Measurements from ENCODE around the gene NOP53. TPM values are rescaled to one million over a fixed set of nuclear protein-coding genes. Genes with fewer than 3 reads are reported as not detected.

NOP53 gene
- total and polyA plus RNA-seq, 2 experiments from 2014 or later: 167 to 192 TPM

DNA sequence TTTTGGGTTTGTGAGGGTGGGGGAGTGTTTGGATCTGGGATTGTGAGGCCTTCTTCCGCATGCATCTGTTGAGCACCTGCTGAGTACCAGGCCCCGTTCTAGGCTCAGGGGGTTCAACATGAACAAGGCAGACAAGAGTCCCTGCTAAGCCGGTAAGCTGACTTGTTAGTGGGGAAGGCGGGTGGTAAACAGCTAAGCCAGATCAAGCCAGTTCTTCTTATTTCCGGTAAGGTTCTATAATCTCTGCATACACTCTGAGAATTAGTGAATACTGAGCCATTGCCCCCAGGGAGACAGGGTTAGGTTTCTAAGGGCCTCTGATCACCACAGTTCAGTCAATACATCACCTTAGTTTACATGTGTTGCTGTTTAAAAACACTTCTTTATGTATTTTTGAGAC is 42.0 kb upstream of the NOP53 start (continued):
- TF ChIP-seq STAT1 (IDR thresholded peaks at IDR 0.05; ENCODE audit: unreplicated experiment): no peak

DNA sequence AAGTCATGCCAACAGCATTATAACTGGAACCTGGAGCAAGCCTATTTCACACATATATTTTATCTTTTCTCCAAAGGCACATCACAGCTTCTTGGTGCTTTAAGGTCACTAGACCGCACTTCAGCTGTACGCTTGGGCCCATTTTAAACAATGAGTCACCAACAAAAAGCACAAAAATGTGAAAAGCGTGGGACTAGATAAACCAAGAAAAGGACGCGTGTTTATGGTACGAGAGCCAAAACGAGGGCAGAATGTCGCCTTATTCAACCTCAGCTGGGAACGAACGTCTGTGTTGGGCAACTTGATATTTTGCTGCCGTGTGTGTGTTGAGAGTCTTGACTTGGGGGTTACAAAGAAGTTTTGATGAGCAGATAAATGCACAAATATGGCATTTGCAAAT is 41.3 kb upstream of the NOP53 start:
- H3K4me2 ChIP-seq: no peak overlapping the region
- ATAC-seq: no peak

More for the DNA sequence above, 41.3 kb upstream of the NOP53 start:
- Histone ChIP-seq H3K27me3 (ENCODE audit: insufficient read depth) (no peaks in the 10 kb centered on the region), H3K79me2 (replicated peaks; ENCODE audit: insufficient read depth) (no peaks in the 10 kb centered on the region), H4K20me1 (replicated peaks; ENCODE audit: insufficient read depth) (peaks cover 4% of the 10 kb centered on the region; the same call in 1 of the 2 replicates), H3K4me3 (no peak overlapping the region), H3K36me3 (ENCODE audit: insufficient read depth) (peaks cover 10% of the 10 kb centered on the region), H3K27ac (ENCODE audit: low read depth) (no peak overlapping the region), H2AFZ (no peak overlapping the region), H3F3A (replicated peaks; ENCODE audit: low read depth) (0 out of 2 replicates have a peak, but pooled peaks cover 14% of the 10 kb centered on the region), H3K9me2 (ENCODE audit: insufficient read depth) (no peaks in the 10 kb centered on the region), H3K4me1 (ENCODE audit: insufficient read depth) (no peaks in the 10 kb centered on the region)
- Mint-ChIP-seq H3K36me3 (ENCODE audit: low read depth) (peaks cover 21% of the 10 kb centered on the region), H3K27ac (no peak overlapping the region), H3K4me3 (no peak overlapping the region), H3K4me1 (peaks cover 3% of the 10 kb centered on the region; the same call in 1 of the 3 replicates), H3K9me3 (no peaks in the 10 kb centered on the region), H3K27me3 (ENCODE audit: insufficient read depth, low read depth, poor library complexity) (peaks cover 24% of the 10 kb centered on the region)
- no peak for DNase-seq (ENCODE audit: low spot score)
- TF ChIP-seq ZNF331 (CRISPR knock-in tag; IDR thresholded peaks at IDR 0.05; ENCODE audit: low read depth): no peak
- TF ChIP-seq EZH2phosphoT487 (IDR thresholded peaks at IDR 0.05; ENCODE audit: unreplicated experiment): no peak
- TF ChIP-seq ZNF114 (CRISPR knock-in tag; IDR thresholded peaks at IDR 0.05): no peak
- no peak for TF ChIP-seq REST (IDR thresholded peaks at IDR 0.05; ENCODE audit: unreplicated experiment)
- no peak for TF ChIP-seq NANOG (IDR thresholded peaks at IDR 0.05; ENCODE audit: borderline replicate concordance)
- no peak for TF ChIP-seq EZH2 (IDR thresholded peaks at IDR 0.05; ENCODE audit: low read depth, unreplicated experiment)
- TF ChIP-seq CTCF (conservative IDR thresholded peaks at IDR 0.05; ENCODE audit: low read depth in 2 of 2): no peak
- no peak for TF ChIP-seq JUNB (IDR thresholded peaks at IDR 0.05; ENCODE audit: unreplicated experiment)
- TF ChIP-seq ETS1 (IDR thresholded peaks at IDR 0.05): no peak
- no peak for TF ChIP-seq ZNF462 (CRISPR knock-in tag; IDR thresholded peaks at IDR 0.05)
- TF ChIP-seq CREB1 (CRISPR knock-in tag; IDR thresholded peaks at IDR 0.05; ENCODE audit: low read depth): no peak
- no peak for TF ChIP-seq STAT1 (IDR thresholded peaks at IDR 0.05; ENCODE audit: unreplicated experiment)
